ENCODE results near the gene SP7. TPM values are rescaled to one million over a fixed set of nuclear protein-coding genes. Genes with fewer than 3 reads are reported as not detected.

The SP7 gene
- total and polyA plus RNA-seq, 10 of the 15 experiments (the other 5 are each of a cell fraction or from before 2014, with no cell fraction given): 0.05 to 0.11 TPM; not detected in 8

DNA sequence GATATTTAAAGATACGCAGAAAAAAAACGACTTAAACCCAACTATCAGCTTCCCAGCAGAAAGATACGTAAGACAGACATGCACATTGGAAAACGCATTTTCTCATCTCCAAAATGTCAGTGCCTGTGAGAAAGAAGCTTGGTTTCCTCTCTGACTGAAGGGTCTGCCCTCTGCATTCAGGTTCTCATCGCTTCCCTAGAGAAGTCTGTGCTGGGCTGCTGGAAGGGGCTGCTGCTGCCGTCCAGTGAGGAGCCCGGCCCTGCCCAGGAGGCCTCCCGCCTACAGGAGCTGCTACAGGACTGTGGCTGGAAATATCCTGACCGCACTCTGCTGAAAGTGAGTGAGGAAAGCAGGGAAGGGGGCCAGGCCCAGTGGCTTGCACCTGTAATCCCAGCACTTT is 45.5 kb downstream of the SP7 start (continued):
- TF ChIP-seq, protein P1, sequence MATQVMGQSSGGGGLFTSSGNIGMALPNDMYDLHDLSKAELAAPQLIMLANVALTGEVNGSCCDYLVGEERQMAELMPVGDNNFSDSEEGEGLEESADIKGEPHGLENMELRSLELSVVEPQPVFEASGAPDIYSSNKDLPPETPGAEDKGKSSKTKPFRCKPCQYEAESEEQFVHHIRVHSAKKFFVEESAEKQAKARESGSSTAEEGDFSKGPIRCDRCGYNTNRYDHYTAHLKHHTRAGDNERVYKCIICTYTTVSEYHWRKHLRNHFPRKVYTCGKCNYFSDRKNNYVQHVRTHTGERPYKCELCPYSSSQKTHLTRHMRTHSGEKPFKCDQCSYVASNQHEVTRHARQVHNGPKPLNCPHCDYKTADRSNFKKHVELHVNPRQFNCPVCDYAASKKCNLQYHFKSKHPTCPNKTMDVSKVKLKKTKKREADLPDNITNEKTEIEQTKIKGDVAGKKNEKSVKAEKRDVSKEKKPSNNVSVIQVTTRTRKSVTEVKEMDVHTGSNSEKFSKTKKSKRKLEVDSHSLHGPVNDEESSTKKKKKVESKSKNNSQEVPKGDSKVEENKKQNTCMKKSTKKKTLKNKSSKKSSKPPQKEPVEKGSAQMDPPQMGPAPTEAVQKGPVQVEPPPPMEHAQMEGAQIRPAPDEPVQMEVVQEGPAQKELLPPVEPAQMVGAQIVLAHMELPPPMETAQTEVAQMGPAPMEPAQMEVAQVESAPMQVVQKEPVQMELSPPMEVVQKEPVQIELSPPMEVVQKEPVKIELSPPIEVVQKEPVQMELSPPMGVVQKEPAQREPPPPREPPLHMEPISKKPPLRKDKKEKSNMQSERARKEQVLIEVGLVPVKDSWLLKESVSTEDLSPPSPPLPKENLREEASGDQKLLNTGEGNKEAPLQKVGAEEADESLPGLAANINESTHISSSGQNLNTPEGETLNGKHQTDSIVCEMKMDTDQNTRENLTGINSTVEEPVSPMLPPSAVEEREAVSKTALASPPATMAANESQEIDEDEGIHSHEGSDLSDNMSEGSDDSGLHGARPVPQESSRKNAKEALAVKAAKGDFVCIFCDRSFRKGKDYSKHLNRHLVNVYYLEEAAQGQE (IDR thresholded peaks at IDR 0.05; ENCODE audit: low read depth, low read length): no peak

DNA sequence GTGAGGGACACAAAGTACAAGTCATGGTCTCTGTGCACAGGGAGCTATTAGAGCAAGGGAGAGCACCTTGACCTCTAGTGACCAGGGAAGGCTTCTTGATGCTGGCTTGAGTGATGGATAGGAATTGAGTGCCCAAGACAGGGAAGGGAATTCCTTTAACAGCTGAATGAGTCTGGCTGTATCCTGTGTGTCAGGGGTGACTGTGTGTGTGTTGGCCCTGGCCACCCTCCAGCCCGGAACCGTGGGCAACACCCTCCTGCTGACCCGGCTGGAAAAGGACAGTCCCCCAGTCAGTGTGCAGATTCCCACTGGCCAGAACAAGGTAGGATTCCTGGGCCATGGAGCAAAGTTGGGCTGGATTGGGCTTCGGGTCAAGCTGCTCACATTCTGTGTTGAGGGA is 46.3 kb downstream of the SP7 start:
- Histone ChIP-seq H3K4me3 (no peak overlapping the region), H3K27ac (ENCODE audit: control insufficient read depth, insufficient read depth) (no peak overlapping the region), H3K79me2 (ENCODE audit: control insufficient read depth, insufficient read depth, low read length) (no peaks in the 10 kb centered on the region), H3K9ac (ENCODE audit: control insufficient read depth, insufficient read depth, low read length) (no peak overlapping the region), H3K9me3 (replicated peaks; ENCODE audit: control insufficient read depth, insufficient read depth, low read length) (no peaks in the 10 kb centered on the region), H4K20me1 (ENCODE audit: control insufficient read depth, insufficient read depth) (no peaks in the 10 kb centered on the region), H3K4me1 (ENCODE audit: control insufficient read depth, insufficient read depth, low read length) (no peaks in the 10 kb centered on the region; the same call in 1 of the 2 replicates), H2AFZ (ENCODE audit: control insufficient read depth, low read depth, low read length) (no peak overlapping the region), H3K4me2 (ENCODE audit: control insufficient read depth, insufficient read depth) (no peak overlapping the region), H3K27me3 (replicated peaks in 1 of 2; ENCODE audit: control insufficient read depth in 2 of 2, insufficient read depth in 2 of 2, low read length in 1 of 2) (no peaks in the 10 kb centered on the region), H3K36me3 (ENCODE audit: control insufficient read depth in 2 of 2, insufficient read depth in 2 of 2, low read length in 1 of 2) (peaks cover 19% of the 10 kb centered on the region in 2 experiments)
- in situ Hi-C loops (cut with MboI): loop anchor here (5.0 kb wide), 2 partner anchors 78 to 128 kb away; no protein-coding TSS in a partner anchor
- FAIRE-seq (no peak), DNase-seq (ENCODE audit: low read depth, low spot score) (no peak), ATAC-seq (no peak)
- BruUV-seq (replicated peaks): no TSS peak
- intact Hi-C loops (cut with micrococcal nuclease; ENCODE audit: unreplicated experiment): no loop called here
- RAD21 ChIA-PET (ENCODE audit: unreplicated experiment): interaction anchor here (0.6 to 8.2 kb wide), 4 partner anchors 10 to 349 kb away, joined by 3 to 102 read pairs (median 4); partner anchors contain the start of gene MYG1
- 98% methylated on average over 4 of the region's 4 CpGs for WGBS (ENCODE audit: insufficient coverage, insufficient replicate concordance, low lambda C conversion rate, missing lambda C conversion rate)
- TF ChIP-seq CEBPB (IDR thresholded peaks at IDR 0.05; ENCODE audit: borderline replicate concordance in 1 of 2, low read depth in 2 of 2, low read length in 2 of 2) (no peak), NRF1 (conservative IDR thresholded peaks at IDR 0.05; ENCODE audit: low read depth, low read length) (no peak), FOXM1 (IDR thresholded peaks at IDR 0.05; ENCODE audit: low read depth, low read length) (no peak)
- TF ChIP-seq, protein P2, sequence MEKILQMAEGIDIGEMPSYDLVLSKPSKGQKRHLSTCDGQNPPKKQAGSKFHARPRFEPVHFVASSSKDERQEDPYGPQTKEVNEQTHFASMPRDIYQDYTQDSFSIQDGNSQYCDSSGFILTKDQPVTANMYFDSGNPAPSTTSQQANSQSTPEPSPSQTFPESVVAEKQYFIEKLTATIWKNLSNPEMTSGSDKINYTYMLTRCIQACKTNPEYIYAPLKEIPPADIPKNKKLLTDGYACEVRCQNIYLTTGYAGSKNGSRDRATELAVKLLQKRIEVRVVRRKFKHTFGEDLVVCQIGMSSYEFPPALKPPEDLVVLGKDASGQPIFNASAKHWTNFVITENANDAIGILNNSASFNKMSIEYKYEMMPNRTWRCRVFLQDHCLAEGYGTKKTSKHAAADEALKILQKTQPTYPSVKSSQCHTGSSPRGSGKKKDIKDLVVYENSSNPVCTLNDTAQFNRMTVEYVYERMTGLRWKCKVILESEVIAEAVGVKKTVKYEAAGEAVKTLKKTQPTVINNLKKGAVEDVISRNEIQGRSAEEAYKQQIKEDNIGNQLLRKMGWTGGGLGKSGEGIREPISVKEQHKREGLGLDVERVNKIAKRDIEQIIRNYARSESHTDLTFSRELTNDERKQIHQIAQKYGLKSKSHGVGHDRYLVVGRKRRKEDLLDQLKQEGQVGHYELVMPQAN (conservative IDR thresholded peaks at IDR 0.05): no peak
- CTCF ChIA-PET: interaction anchor here (1.2 to 12.9 kb wide), 11 partner anchors 10 to 224 kb away, joined by 3 to 315 read pairs (median 10); partner anchors contain the start of genes ESPL1, ITGB7 and MYG1
- POLR2A ChIA-PET: interaction anchor here (1.5 kb wide), 1 partner anchor 76 kb away, joined by 3 read pairs; no protein-coding TSS in a partner anchor
- SMC1A ChIA-PET (ENCODE audit: uncharacterized antibody, unreplicated experiment): interaction anchor here (5.1 to 10.8 kb wide), 2 partner anchors 77 to 130 kb away, joined by 35 to 96 read pairs; no protein-coding TSS in a partner anchor
